ENCODE measurements around the gene EGR2.

DNA sequence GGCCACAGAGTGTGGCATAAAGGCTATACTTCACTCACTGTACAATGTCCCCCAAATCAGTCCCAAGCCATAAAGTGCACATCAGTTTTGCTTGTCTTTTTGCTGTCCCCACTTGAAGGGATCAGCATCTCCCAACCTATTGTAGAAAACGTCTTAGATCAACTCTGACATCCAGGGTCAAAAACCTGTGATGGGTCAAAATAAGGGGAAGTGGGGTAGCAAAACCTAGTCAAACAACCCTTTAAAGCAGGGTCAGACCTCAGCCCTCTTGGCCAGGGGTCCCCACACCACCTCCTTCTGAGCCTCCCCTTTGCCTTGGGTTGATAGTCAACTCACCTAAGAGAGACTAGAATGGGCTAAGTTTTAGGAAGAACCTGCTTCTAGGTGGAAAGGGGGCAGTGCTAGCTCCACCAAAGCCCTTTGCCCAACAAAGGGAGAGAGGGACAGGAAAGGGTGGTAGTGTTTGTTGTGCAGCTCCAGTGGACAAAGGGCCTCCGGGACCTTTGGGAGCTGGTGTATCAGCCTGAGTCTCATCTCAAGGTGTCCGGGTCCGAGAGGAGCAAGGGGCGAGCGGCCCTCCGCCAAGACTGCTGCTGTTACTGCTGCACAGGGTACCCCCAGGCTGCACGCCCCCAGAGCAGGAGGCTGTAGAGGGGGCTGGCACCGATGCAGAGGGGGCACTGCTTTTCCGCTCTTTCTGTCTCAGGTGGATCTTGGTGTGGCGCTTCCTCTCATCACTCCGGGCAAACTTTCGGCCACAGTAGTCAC lies 3.3 kb downstream of the EGR2 start:
- TF ChIP-seq, protein P1, sequence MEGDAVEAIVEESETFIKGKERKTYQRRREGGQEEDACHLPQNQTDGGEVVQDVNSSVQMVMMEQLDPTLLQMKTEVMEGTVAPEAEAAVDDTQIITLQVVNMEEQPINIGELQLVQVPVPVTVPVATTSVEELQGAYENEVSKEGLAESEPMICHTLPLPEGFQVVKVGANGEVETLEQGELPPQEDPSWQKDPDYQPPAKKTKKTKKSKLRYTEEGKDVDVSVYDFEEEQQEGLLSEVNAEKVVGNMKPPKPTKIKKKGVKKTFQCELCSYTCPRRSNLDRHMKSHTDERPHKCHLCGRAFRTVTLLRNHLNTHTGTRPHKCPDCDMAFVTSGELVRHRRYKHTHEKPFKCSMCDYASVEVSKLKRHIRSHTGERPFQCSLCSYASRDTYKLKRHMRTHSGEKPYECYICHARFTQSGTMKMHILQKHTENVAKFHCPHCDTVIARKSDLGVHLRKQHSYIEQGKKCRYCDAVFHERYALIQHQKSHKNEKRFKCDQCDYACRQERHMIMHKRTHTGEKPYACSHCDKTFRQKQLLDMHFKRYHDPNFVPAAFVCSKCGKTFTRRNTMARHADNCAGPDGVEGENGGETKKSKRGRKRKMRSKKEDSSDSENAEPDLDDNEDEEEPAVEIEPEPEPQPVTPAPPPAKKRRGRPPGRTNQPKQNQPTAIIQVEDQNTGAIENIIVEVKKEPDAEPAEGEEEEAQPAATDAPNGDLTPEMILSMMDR (IDR thresholded peaks at IDR 0.05), result no peak
- no peak for TF ChIP-seq EZH2 (IDR thresholded peaks at IDR 0.05)
